Retina (tissue), 1 donor: ENCODE data around the gene VGLL4.
A peak's percentile ranks its signal among the peaks of the same experiment; 100 is the strongest.

Experiments used
- DNase-seq: peaks from one replicate; pipeline ENCODE4 v3.0.0-alpha.2; 2016

The VGLL4 gene

GRCh38 chr3:11625376-11626083 is 18.2 kb downstream of the VGLL4 start:
- DNase-seq, result no peak

GRCh38 chr3:11624704-11625375 is 18.9 kb downstream of the VGLL4 start:
- no peak for DNase-seq

- no peak for DNase-seq
These were observed 19.6 kb downstream of the VGLL4 start for GRCh38 chr3:11624161-11624560.

GRCh38 chr3:11622586-11623550 is 20.8 kb downstream of the VGLL4 start:
- DNase-seq, result peak; percentile 23

- no peak for DNase-seq
These were observed 22.6 kb downstream of the VGLL4 start for GRCh38 chr3:11621077-11621476.

- no peak for DNase-seq
These were observed 23.6 kb downstream of the VGLL4 start for GRCh38 chr3:11619946-11620652.

GRCh38 chr3:11619461-11619860 is 24.3 kb downstream of the VGLL4 start:
- no peak for DNase-seq

GRCh38 chr3:11618904-11619303 is 24.8 kb downstream of the VGLL4 start:
- peak; percentile 46 for DNase-seq

- DNase-seq, result no peak
These were observed 27.2 kb downstream of the VGLL4 start for GRCh38 chr3:11616551-11616950.

- DNase-seq, result no peak
These were observed 29.7 kb downstream of the VGLL4 start for GRCh38 chr3:11613851-11614487.

GRCh38 chr3:11613319-11613718 is 30.4 kb downstream of the VGLL4 start:
- DNase-seq, result no peak

GRCh38 chr3:11612515-11613188 is 31.1 kb downstream of the VGLL4 start:
- no peak for DNase-seq

- DNase-seq, result peak; percentile 66
These were observed 32.3 kb downstream of the VGLL4 start for GRCh38 chr3:11611341-11611799.

- no peak for DNase-seq
These were observed 32.9 kb downstream of the VGLL4 start for GRCh38 chr3:11610700-11611275.

GRCh38 chr3:11610044-11610671 is 33.6 kb downstream of the VGLL4 start:
- peak; percentile 84 for DNase-seq

GRCh38 chr3:11609481-11609880 is 34.2 kb downstream of the VGLL4 start:
- DNase-seq, result peak; percentile 36

GRCh38 chr3:11607816-11608215 is 35.9 kb downstream of the VGLL4 start:
- no peak for DNase-seq

- no peak for DNase-seq
These were observed 36.8 kb downstream of the VGLL4 start for GRCh38 chr3:11606865-11607440.

GRCh38 chr3:11606090-11606784 is 37.5 kb downstream of the VGLL4 start:
- no peak for DNase-seq

GRCh38 chr3:11605398-11605797 is 38.3 kb downstream of the VGLL4 start:
- no peak for DNase-seq
